Measurements from ENCODE around the gene TBC1D5. TPM values are rescaled to one million over a fixed set of nuclear protein-coding genes. Genes with fewer than 3 reads are reported as not detected.

The TBC1D5 gene
- total and polyA plus RNA-seq, 12 donors: 6.4 to 108 (median 70.7) TPM

DNA sequence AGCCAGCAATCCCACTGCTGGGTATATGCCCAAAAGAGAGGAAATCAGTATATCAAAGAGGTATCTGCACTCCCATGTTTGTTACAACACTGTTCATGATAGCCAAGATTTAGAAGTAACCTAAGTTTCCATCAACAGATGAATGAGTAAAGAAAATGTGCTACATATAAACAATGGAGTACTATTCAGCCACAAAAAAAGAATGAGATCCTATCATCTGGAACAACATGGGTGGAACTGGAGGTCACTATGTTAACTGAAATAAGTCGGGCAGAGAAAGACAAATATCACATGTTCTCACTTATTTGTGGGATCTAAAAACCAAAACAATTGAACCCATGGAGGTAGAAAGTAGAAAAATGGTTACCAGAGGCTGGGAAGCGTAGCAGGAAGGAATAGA, 108.2 kb downstream of the TBC1D5 start:
- no peak for DNase-seq
- WGBS, 4 donors: 94 to 99% (median 96%) methylated on average over 2 of the region's 2 CpGs
- no peaks in the 10 kb centered on the region for H3K27me3 ChIP-seq
- intact Hi-C loops (cut with DNase I): no loop called here
- no peaks in the 10 kb centered on the region for H3K9me3 ChIP-seq (replicated peaks in 1 of 3)
- H3K4me3 ChIP-seq: no peak overlapping the region
- no peaks in the 10 kb centered on the region for H3K36me3 ChIP-seq (replicated peaks in 1 of 2)
- no peak overlapping the region for H3K27ac ChIP-seq
- H3K4me1 ChIP-seq (replicated peaks in 1 of 2): peaks cover 22 to 39% of the 10 kb centered on the region in 2 donors
- no peak for TF ChIP-seq POLR2A (IDR thresholded peaks at IDR 0.05)
- no peak for TF ChIP-seq CTCF (IDR thresholded peaks at IDR 0.05)

- 21 to 26% (median 23%) methylated on average over 3 of the region's 3 CpGs for WGBS, 4 donors
- H3K27me3 ChIP-seq: no peaks in the 10 kb centered on the region
- H3K9me3 ChIP-seq (replicated peaks in 1 of 3): no peaks in the 10 kb centered on the region
- no peaks in the 10 kb centered on the region for H3K36me3 ChIP-seq (replicated peaks in 1 of 2)
- H3K4me1 ChIP-seq (replicated peaks in 1 of 2): peaks cover 19 to 28% of the 10 kb centered on the region in 2 donors
- peak; percentile 31 to 77 (median 65) for DNase-seq
- TF ChIP-seq POLR2A (IDR thresholded peaks at IDR 0.05) (peak in 1 of 2 donors; percentile 9), CTCF (IDR thresholded peaks at IDR 0.05) (no peak)
- H3K27ac ChIP-seq: peak overlapping the region in 2 of 5 donors; percentile 3 to 43
- intact Hi-C loops (cut with DNase I): no loop called here
- H3K4me3 ChIP-seq: no peak overlapping the region
Measured at GRCh38 chr3:17632401-17633100, 109.9 kb downstream of the TBC1D5 start.

- H3K27me3 ChIP-seq: no peaks in the 10 kb centered on the region
- DNase-seq: no peak
- H3K4me1 ChIP-seq (replicated peaks in 1 of 2): peaks cover 19 to 28% of the 10 kb centered on the region in 2 donors
- no peak overlapping the region for H3K4me3 ChIP-seq
- 79 to 82% (median 81%) methylated on average over 1 of the region's 1 CpG for WGBS, 4 donors
- intact Hi-C loops (cut with DNase I): no loop called here
- H3K27ac ChIP-seq: no peak overlapping the region
- no peaks in the 10 kb centered on the region for H3K36me3 ChIP-seq (replicated peaks in 1 of 2)
- no peak for TF ChIP-seq CTCF (IDR thresholded peaks at IDR 0.05)
- no peak for TF ChIP-seq POLR2A (IDR thresholded peaks at IDR 0.05)
- H3K9me3 ChIP-seq (replicated peaks in 1 of 3): no peaks in the 10 kb centered on the region
Measured at GRCh38 chr3:17631609-17632008, 110.8 kb downstream of the TBC1D5 start.

GRCh38 chr3:17629400-17629799, 113.0 kb downstream of the TBC1D5 start:
- H3K36me3 ChIP-seq (replicated peaks in 1 of 2): no peaks in the 10 kb centered on the region
- H3K27ac ChIP-seq: no peak overlapping the region
- H3K9me3 ChIP-seq (replicated peaks in 1 of 3): no peaks in the 10 kb centered on the region
- intact Hi-C loops (cut with DNase I): no loop called here
- H3K4me1 ChIP-seq (replicated peaks in 1 of 2): peaks cover 8 to 13% of the 10 kb centered on the region in 2 donors
- TF ChIP-seq CTCF (IDR thresholded peaks at IDR 0.05) (no peak), POLR2A (IDR thresholded peaks at IDR 0.05) (no peak)
- no peaks in the 10 kb centered on the region for H3K27me3 ChIP-seq
- H3K4me3 ChIP-seq: no peak overlapping the region
- DNase-seq: no peak
